GM23338 (cell line): ENCODE data around the gene SLC8B1. TPM values are rescaled to one million over a fixed set of nuclear protein-coding genes. Genes with fewer than 3 reads are reported as not detected.

Experiments
- ATAC-seq: fragments of 200-7000 bp; cut with Tn5 transposase; 3 replicates; pipeline ENCODE4 v1.9.1; 2020
- DNase-seq: peaks from one replicate; pipeline ENCODE4 v3.0.0-alpha.2; 2015; ENCODE audit warnings: low spot score
- H2AFZ ChIP-seq: fragments of 200-600 bp; sonication (generic); 2 replicates; pipeline ENCODE4 v1.8.0; 2016; ENCODE audit warnings: antibody characterized with exemption, mild to moderate bottlenecking, moderate library complexity
- H3F3A ChIP-seq: fragments of 200-600 bp; sonication (generic); replicated peaks from 2 replicates; pipeline ENCODE4 v1.8.0; 2017; ENCODE audit warnings: antibody characterized with exemption, mixed run types, low read depth
- H3K27ac ChIP-seq: fragments of 200-600 bp; sonication (generic); 2 replicates; pipeline ENCODE4 v1.6.1; 2016; ENCODE audit warnings: low read depth
- H3K27me3 ChIP-seq: fragments of 200-600 bp; sonication (generic); 2 replicates; pipeline ENCODE4 v1.8.0; 2016; ENCODE audit warnings: mild to moderate bottlenecking, mixed run types, moderate library complexity; ENCODE audit not compliant: insufficient read depth
- H3K36me3 ChIP-seq: fragments of 200-600 bp; sonication (generic); 2 replicates; pipeline ENCODE4 v1.8.0; 2016; ENCODE audit warnings: mild to moderate bottlenecking; ENCODE audit not compliant: insufficient read depth
- H3K4me1 ChIP-seq: fragments of 200-600 bp; sonication (generic); 2 replicates; pipeline ENCODE4 v1.8.0; 2016; ENCODE audit warnings: mild to moderate bottlenecking, moderate library complexity; ENCODE audit not compliant: insufficient read depth
- H3K4me2 ChIP-seq: fragments of 200-600 bp; sonication (generic); 2 replicates; pipeline ENCODE4 v1.7.1; 2017; ENCODE audit warnings: mixed run types
- H3K4me3 ChIP-seq: fragments of 200-600 bp; sonication (generic); 2 replicates; pipeline ENCODE4 v1.6.1; 2016; ENCODE audit warnings: mixed run types
- H3K79me2 ChIP-seq: fragments of 200-600 bp; sonication (generic); replicated peaks from 2 replicates; pipeline ENCODE4 v1.8.0; 2017; ENCODE audit warnings: mild to moderate bottlenecking; ENCODE audit not compliant: insufficient read depth
- H3K9me2 ChIP-seq: fragments of 200-600 bp; sonication (generic); 2 replicates; pipeline ENCODE4 v1.8.0; 2017; ENCODE audit not compliant: insufficient read depth
- H4K20me1 ChIP-seq: fragments of 200-600 bp; sonication (generic); replicated peaks from 2 replicates; pipeline ENCODE4 v1.8.0; 2017; ENCODE audit warnings: mild to moderate bottlenecking; ENCODE audit not compliant: insufficient read depth
- H3K27ac Mint-ChIP-seq: 2 replicates; pipeline ENCODE4 v1.8.0; 2020; ENCODE audit warnings: inconsistent platforms, mild to moderate bottlenecking, moderate library complexity, mixed read lengths
- H3K27me3 Mint-ChIP-seq: 3 replicates; pipeline ENCODE4 v1.8.0; 2022; ENCODE audit warnings: low read depth, mild to moderate bottlenecking, moderate library complexity, mixed read lengths, inconsistent platforms; ENCODE audit not compliant: insufficient read depth, poor library complexity
- H3K36me3 Mint-ChIP-seq: 3 replicates; pipeline ENCODE4 v1.8.0; 2021; ENCODE audit warnings: low read depth, mild to moderate bottlenecking, inconsistent platforms, moderate library complexity, mixed read lengths
- H3K4me1 Mint-ChIP-seq: 3 replicates; pipeline ENCODE4 v1.8.0; 2020; ENCODE audit warnings: mild to moderate bottlenecking, inconsistent platforms, mixed read lengths
- H3K4me3 Mint-ChIP-seq: 3 replicates; pipeline ENCODE4 v1.8.0; 2021; ENCODE audit warnings: moderate library complexity, mild to moderate bottlenecking, inconsistent platforms, mixed read lengths
- H3K9me3 Mint-ChIP-seq: 3 replicates; pipeline ENCODE4 v1.8.0; 2020; ENCODE audit warnings: moderate library complexity, mild to moderate bottlenecking, inconsistent platforms, mixed read lengths
- ETS1 ChIP-seq: IDR thresholded peaks from 2 replicates; pipeline ENCODE4 v1.6.1; 2016; ENCODE audit warnings: antibody characterized with exemption
- EZH2phosphoT487 ChIP-seq: fragments of 200-600 bp; sonication (generic); IDR thresholded peaks from one replicate; pipeline ENCODE4 v1.8.1; 2018; ENCODE audit warnings: antibody characterized with exemption; ENCODE audit not compliant: unreplicated experiment
- JUNB ChIP-seq: IDR thresholded peaks from one replicate; pipeline ENCODE4 v1.6.1; 2016; ENCODE audit warnings: antibody characterized with exemption; ENCODE audit not compliant: unreplicated experiment
- POLR2AphosphoS5 ChIP-seq: IDR thresholded peaks from 2 replicates; pipeline ENCODE4 v1.6.1; 2016; ENCODE audit warnings: antibody characterized with exemption, low read depth
- STAT1 ChIP-seq: IDR thresholded peaks from one replicate; pipeline ENCODE4 v1.6.1; 2016; ENCODE audit warnings: antibody characterized with exemption; ENCODE audit not compliant: unreplicated experiment
- ZNF331 ChIP-seq: fragments of 250-450 bp; sonication (Bioruptor Pico); IDR thresholded peaks from 2 replicates; pipeline ENCODE4 v1.5.0; 2020; ENCODE audit warnings: low read depth, mild to moderate bottlenecking, moderate library complexity
- ZNF462 ChIP-seq: fragments of 250-450 bp; sonication (Bioruptor Pico); IDR thresholded peaks from 2 replicates; pipeline ENCODE4 v1.5.0; 2020; ENCODE audit warnings: mild to moderate bottlenecking, moderate library complexity
- polyA plus RNA-seq: library from polyadenylated mRNA; unstranded; fragments of >200 nt; fragmentation: Nextera tagmentation; extraction: Ambion mirVana; gene quantifications from 2 replicates; pipeline ENCODE4 v1.2.1, GENCODE V29; 2016
- total RNA-seq: library from RNA; depleted of rRNA; stranded (reverse); fragments of >200 nt; shearing (Covaris generic); gene quantifications from 2 replicates; pipeline ENCODE4 v1.2.3, GENCODE V29; 2014

The SLC8B1 gene
- total and polyA plus RNA-seq, 2 experiments from 2014 or later = 6.0 to 8.9 TPM

GRCh38 chr12:113292091-113292490 lies 42.8 kb downstream of the SLC8B1 start (continued):
- TF ChIP-seq ZNF462 (CRISPR knock-in tag) = no peak

DNA sequence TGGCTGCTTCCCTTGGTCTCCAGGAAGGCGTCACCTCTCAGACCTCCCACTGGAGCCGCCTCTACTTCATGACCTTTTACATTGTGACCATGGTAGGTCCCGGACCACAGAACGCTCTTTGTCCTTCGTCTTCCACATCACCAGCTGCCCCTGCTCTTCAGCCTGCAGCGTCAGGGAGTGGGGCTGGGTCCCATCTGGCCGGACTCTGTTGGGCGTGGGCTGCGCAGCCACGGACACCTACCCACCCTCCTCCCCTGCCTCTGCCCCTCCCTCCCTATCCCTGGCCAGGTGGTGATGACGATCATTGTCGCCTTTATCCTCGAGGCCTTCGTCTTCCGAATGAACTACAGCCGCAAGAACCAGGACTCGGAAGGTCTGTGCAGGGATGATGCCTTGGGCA lies 43.3 kb downstream of the SLC8B1 start:
- Histone ChIP-seq H3K27ac (no peak overlapping the region), H3K4me3 (no peak overlapping the region), H2AFZ (no peak overlapping the region), H3K4me1 (no peaks in the 10 kb centered on the region), H3K9me2 (no peaks in the 10 kb centered on the region), H3K27me3 (no peaks in the 10 kb centered on the region), H3K36me3 (no peaks in the 10 kb centered on the region), H3F3A (no peaks in the 10 kb centered on the region), H3K4me2 (no peak overlapping the region), H4K20me1 (no peaks in the 10 kb centered on the region), H3K79me2 (no peaks in the 10 kb centered on the region)
- no peak for DNase-seq
- no peak overlapping the region for H3K27ac Mint-ChIP-seq
- no peak for ATAC-seq
- peaks cover 2% of the 10 kb centered on the region for H3K27me3 Mint-ChIP-seq
- H3K36me3 Mint-ChIP-seq = peaks cover 10% of the 10 kb centered on the region
- no peak overlapping the region for H3K4me3 Mint-ChIP-seq
- no peaks in the 10 kb centered on the region for H3K9me3 Mint-ChIP-seq
- H3K4me1 Mint-ChIP-seq = 0 out of 3 replicates have a peak, but pooled peaks cover 2% of the 10 kb centered on the region
- TF ChIP-seq ZNF462 (CRISPR knock-in tag) (no peak), STAT1 (no peak), JUNB (no peak), POLR2AphosphoS5 (no peak), ZNF331 (no peak), EZH2phosphoT487 (no peak), ETS1 (no peak)
